ENCODE results near the gene MCC. TPM values are rescaled to one million over a fixed set of nuclear protein-coding genes. Genes with fewer than 3 reads are reported as not detected.

Gene MCC
- 58.4 and 95.9 TPM in 2 replicates for total RNA-seq

GRCh38 chr5:113487781-113488644 is at the start of gene MCC:
MCC (minus strand) TSS chr5:113488453.

DNA sequence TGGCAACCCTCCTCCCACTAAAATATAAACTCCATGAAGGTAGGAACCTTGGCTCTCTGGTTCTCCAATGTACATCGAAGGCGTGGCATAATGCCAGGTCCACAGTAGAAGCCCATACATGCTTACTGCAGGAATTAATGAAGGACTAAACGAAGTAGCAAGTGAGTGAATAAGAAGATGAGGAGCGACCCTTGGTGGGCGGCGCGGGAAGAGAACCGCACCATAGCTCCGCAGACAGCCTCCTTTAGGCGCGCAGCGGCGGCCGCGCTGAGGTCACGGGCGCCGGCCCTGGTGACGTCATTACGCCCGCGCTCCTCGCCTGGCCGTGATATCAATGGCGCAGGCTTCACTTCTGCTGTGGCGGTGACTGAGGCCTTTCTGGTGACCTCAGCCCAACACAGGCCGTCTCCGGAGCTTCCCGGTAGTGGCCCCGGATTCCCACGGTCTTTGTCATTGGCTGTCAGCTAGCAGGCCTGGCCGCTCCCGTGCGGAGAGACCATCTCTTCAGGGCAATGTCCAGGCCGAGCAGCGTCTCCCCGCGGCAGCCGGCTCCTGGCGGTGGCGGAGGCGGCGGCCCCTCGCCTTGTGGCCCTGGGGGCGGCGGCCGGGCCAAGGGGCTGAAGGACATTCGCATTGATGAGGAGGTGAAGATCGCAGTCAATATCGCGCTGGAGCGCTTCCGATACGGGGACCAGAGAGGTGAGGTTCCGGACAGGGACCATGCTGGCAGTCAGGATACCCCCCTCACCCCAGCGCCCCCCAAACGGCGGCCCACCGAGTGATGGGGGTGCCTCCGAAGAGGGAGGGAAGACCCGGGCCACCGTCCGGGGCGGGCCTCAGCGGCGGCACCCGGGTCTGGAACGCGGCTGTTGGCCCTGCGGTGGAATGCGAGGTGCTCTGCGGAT is 25.4 kb upstream of the MCC start, which contains the start of gene YTHDC2:
YTHDC2 (plus strand) TSS at position 311 of the 905 bp plus-strand sequence; CDS start at position 513, 202 bp downstream.

GRCh38 chr5:113434889-113435288 is 53.4 kb downstream of the MCC start, which contains the start of gene TSSK1B:
TSSK1B (minus strand) TSS chr5:113434989; CDS start chr5:113434839, 150 bp downstream.

DNA sequence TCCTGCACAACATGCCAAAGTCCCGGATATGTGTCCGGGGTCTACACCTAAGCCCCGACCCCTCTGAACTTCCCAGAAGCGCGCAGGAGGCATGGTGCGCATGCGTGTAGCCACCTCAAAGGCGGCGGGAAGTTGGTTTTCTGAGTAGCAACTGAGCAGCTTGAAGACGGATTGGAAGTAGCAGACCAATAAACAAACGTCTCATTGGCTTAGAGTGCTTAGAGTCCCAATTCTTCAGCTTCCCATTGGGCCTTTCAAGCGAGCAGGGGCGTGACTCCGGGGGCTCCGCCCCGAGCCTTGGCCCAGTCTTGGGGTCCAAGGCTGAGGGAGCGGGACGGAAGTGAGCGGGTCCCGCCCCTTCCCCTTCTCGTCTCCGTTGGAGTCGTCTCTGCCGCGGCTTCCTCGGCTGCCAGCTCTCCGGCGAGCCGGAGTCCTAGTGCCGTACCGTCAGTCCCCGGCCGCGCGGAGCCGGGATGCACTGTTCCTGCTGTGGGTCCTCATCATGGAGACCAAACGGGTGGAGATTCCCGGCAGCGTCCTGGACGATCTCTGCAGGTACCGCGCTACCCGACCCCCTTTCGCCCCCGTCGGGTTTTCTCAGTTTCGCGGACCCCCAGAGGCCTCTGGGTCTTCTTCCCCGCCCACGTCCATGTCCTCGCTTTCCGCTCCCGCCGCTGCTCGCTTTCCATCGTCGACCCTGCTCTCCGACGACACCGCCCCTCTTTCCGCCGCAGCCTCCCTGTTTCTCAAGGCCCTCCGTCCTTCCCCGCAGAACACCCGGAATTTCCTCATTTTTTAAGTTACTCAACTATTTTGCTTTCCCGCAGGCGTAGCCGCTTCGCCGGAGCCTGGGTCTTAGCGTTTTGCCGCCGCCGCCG is 511.6 kb downstream of the MCC start, which contains the start of gene DCP2:
DCP2 (plus strand) TSS at position 367 of the 878 bp plus-strand sequence; CDS start at position 503, 136 bp downstream.

Other genes with a start within 250 kb of the MCC start
- 0.30 and 0.46 TPM in 2 replicates for gene TSSK1B, start 53.5 kb downstream of the MCC start, total RNA-seq
- 22.8 and 30.0 TPM in 2 replicates for gene YTHDC2, start 25.2 kb upstream of the MCC start, total RNA-seq

Data from smooth muscle cell of the umbilical artery (primary cell).